ENCODE data around the gene MPPED2. TPM values are rescaled to one million over a fixed set of nuclear protein-coding genes. Genes with fewer than 3 reads are reported as not detected.

Gene MPPED2, protein sequence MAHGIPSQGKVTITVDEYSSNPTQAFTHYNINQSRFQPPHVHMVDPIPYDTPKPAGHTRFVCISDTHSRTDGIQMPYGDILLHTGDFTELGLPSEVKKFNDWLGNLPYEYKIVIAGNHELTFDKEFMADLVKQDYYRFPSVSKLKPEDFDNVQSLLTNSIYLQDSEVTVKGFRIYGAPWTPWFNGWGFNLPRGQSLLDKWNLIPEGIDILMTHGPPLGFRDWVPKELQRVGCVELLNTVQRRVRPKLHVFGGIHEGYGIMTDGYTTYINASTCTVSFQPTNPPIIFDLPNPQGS
- not detected in 2 replicates for total RNA-seq

DNA sequence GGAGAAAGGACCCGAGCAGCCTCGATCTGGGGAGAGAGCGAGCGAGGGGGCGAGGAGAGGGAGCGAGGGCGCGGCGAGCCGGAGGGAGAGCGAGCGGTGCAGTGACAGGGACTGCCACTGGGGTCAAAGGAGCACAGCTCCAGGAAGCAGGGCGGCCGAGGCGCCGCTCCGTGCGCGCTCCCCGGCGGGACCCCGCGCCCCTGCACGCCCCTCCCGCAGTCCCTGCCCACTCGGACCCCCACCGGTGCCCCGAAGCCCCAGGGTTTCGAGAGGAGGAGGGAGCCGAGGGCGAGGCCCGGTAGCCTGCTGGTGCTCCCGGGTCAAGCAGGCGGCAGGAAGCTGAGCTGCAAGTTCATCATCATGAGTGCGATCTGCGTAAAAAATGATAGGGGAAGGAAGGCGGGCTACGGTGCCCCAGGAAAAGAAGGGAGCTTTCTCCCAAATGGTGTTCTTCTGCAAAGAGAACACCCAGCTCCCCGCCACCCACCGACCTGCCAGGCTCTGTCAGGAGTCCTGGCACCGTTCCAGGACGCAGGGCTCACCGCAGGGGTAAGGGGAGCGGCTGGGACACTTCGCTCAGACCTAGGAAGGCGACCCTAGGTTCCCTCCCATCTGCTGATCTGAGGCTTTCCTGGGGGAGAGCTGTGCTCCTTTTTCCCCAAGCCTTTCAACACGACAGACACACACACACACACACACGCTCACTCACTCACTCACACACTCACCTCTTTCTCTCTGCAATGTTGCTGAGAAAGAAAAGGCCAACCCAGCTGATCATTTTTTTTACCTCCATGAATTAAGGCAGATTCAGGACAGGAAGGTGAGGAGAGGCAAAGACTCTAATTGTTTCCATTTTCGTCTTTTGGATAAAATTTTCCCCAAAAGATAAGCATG is at the start of gene MPPED2:
Gene MPPED2 (minus strand): TSS at position 103 of the 894 bp plus-strand sequence. CDS start 5,980 bp downstream, outside the sequence.

Data from subcutaneous preadipocyte (primary cell).